ENCODE results near the gene WFS1.

The WFS1 gene

DNA sequence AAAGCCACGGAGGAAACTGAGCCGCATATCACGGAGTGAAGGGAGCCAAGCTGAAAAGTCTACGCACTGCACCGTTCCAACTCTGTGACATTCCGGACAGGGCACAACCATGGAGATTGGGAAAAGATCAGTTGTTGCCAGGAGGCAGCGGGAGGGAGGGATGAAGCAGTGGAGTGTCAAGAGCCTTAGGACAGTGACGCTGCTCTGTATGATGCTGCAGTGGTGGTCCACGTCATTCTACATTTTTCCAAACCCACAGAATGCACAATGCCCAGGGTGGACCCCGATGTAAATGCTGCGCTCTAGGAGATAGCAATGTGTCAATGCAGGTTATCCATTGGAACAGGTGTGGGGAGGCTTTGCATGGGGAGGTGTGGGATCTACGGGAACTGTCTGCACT, 7.5 kb upstream of the WFS1 start:
- DNase-seq, result no peak

DNA sequence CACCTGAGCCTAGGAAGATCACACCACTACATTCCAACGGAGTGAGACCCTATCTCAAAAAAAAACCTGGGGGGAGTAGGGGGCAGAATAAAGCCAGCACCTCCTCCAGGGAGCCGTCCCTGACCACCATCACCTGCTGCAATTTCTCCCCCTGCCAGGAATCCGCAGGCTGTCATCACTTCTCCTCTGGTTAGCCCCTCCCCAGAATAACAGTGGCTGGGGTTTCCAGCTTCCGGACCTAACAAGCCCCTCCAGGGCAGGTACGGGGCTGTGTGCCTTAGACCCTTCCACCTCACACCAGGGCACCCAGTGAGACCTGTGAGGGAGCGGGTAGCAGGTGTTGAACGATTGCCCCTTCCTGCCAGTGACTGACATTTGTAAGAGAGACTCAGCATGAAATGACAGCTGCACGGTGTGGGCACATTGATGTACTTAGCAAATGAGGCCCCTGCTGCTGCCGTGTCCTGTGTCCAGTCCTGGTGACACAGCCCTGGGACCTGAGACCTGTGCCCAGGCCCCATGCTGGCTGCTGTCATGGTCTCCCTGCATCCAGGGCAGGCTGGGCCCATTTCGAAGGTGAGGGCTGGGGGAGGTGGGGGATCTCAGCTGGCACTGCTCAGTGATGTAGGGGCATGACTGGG, 6.7 kb upstream of the WFS1 start:
- DNase-seq, result no peak

DNA sequence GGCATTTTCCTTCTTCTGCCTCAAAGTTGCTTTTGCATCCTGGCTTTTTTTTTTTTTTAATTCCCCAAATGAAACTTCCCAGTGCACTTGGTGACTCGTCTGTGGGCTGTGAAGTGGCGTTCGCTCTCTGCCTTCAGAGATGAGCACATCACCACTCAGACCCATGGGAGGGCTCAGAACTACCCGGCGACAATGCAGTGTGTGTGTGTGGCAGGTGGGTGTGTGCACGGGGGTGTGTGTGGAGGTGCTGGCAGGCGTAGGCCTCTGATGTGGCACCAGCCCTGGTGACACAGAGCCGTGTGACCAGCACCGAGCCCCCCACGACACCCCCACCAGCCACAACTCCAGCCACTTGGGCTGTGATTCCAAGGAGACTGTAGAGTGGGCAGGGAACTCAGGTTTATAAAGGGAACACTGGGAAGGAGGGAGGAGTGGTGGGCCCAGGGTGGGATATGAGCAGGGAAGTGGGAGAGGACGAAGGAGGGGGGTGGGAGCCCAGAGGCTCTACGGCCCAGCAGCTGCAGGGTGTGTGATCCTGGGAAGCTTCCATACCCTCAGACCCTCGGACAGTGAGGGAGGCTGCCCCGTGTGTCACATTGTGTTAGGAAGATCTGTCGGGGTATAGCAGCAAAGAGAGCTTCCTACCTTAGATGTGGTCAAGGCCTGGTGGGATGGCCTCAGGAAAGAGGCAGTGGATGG, 6.0 kb upstream of the WFS1 start:
- DNase-seq, result no peak

DNA sequence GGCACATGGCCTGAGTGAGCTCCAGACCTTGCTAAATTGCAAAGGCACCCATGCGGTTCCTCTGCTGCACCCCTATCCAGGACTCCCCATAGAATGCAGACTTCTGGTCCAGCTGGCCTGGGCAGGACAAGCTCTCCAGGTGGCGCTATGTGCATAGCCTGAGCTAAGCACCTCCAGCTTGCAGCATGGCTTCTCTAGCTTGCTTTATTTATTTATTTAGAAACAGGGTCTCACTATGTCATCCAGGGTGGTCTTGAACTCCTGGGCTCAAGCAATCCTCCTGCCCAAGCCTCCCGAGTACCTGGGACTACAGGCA, 5.5 kb upstream of the WFS1 start:
- no peak for DNase-seq

DNA sequence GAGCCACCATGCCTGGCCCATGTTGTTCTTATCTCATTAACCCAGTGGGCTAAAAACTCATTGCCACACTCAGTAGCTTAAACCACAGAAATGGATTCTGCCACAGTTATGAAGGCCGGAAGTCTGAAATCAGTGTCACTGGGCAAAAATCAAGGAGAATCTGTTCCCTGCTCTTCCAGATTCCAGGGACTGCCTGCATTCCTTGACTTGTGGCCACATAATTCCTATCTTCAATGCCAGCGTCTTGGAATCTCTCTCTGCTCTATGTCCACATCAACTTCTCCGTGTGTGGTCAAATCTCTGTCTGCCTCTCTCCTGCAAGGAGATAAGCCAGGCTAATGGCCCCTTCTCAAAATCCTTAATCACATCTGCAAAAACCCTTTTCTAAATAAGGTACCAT, 4.1 kb upstream of the WFS1 start:
- no peak for DNase-seq

DNA sequence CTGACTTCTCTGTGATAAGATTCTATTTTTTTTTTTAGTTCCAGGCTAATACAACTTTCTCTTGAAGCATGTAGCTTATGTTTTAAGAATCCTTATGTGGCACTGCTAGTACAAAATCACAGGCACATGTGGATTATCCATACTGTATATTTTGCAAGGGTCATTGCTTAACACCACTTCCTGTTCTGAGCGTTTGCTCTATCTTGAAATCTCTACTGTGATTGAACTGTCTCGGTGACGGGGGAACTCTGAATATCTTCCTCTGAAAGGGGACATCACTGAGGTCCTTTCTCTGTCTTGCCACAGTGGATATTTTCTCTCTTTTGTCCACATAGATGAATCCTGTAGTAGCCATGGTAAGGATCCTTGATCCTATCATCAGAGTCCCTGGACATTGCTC, 2.1 kb upstream of the WFS1 start:
- no peak for DNase-seq

DNA sequence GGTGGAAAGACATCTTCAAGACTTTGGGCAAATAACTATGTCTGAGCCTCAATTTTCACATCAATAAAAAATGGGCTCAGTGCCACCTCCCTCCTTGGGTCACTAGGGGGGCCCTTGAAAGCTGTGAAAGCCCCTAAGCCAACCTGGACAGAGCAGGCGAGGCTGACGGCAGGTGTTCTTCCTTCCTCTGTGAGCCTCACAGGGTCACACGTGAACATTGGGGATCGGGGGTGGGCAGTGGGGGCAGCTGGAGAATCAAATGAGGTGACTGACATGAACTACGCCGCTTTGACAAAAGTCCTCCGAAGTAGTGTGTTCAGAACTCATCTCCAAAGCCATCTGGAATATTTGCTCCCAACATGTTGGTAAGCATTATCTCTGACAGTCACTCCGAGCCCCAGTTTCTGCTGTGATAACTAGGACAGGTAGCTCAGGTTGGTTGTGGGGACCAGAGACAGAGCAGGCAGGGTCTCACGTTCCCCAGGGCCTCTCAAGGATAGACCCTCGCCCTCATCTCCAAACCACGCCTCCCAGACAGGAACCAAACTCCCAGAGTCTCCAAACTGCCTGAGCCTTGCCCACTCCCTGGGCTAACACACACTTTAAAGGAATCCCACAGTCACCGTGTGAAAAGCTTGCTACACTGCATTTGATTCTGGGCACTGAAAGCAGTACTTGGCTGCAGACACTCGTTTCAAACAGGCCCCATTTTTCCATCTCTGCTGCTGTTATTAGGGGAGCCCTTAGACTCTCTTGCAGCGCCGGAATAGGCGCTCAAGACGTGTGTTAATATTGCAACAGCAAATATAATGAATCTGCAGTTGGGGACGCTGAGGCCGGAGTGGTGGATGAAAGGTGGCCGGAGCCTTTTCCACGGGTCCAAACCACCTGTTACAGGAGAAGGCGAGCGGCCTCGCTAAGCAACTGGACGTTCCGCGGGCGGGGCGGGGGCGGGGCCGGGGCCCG, 717 bp upstream of the WFS1 start:
- no peak for DNase-seq

DNA sequence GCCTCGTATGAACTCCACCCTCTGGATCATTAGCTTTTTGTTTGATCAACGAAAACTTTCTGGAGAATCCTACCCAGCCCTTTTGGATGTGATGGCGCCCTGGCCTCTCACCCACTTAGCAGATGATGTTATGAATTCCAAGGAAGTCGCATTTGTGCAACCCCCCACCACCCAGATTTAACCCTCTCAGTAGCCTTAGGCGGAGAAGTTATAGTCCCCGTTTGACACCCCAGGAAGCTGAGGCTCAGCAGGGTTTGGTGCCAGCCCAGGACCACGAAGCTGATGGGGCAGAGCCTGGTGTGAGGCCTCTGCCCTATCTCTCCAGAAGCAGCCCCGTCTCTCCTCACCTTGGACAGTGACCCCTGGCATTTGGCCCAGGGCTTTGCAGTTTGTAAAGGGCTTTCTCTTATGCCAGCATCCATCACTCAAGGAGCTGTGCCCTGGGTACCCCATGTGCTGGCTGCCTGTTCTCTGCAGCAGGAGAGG, 1.0 kb downstream of the WFS1 start:
- no peak for DNase-seq

DNA sequence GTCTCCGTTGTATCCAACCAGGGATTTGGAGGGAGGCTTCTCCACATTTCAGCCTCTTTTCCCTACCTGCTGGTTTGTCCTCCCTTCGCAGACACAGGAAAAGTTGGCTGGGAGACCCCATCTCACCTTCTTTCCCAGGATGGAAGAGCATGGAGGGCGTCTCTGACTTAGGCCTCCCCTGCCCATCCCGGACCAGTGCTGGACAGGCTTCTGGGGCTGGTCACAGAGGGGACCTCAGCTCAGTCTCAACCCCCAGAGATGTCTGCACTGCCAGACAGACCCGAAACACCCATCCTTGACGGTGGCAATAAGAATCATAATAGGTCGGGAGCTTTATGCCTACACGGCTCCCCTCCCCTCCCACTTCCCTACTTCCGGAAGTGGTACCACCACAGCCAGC, 1.6 kb downstream of the WFS1 start:
- no peak for DNase-seq

DNA sequence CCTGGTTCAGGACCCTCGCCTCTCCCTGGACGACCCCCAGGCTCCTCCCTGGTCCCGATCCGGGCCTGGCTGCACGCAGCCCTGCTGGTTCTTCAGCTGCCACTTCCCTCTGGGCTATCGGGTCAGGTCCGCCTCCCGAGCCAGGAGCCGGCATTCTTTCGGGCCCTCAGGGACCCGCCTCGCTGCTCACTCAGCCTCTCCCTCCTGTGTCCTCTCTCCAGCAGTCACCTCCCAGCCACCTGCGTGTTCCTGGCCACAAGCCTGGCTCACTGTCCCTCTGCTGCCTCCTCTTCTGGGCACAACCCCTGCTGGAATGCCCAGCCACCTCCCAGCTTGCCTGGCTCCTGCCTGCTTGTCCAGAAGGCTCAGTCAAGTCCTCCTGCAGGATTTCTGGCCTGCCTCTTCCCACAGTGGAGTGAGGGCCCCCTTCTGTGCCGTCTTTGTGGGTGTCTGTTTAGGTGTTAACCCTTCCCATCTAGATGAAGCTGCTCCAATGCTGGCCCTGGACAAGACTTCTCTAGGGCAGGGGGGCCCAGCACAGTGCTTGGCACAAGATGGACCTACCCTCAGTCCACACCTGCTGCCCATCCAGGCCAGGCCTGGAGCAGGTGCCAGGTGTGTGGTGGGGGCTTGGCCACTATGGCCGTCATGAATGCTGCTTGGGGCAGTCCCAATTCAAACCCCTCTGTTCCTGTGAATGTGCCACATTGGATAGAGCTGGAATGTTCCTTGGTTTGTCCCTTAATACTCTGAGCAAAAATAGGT, 2.2 kb downstream of the WFS1 start:
- no peak for DNase-seq

DNA sequence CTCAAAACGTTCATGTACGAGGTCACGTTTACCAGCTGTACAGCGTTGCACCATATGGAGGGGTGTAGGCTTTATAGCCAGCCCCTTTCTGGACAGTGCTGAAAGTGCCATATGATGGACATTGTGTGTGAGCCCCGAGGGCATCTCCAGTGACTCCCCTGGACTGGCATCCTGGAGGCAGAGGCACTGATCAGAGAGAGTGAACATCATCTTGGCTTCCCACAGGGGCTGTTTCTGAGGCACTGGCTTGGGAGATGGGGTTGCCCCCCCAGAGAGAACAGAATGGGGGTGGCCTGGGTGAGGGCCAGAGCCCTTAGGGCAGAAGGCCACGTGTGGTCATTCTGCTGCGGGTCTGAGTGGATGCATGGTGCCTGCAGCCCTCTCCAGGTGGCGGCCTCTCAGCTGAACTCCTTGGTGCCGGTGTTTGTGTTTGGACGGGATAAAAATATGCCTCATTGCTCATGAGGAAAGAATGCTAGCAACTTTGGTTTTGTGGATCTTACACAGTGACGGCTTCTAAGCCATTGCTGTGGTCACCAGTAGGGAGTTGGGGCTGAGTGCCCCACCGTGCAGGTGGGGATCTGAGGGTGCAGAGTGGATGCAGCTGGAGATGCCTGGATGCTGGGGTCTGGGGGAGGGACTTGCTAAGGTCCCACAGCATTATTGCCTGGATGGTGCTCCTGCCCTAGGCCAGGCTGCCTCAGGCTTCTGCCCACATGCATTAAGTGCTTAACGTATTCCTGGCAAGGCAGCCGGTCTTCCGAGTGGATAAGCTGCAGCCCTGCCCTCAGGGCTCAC, 3.4 kb downstream of the WFS1 start:
- no peak for DNase-seq

DNA sequence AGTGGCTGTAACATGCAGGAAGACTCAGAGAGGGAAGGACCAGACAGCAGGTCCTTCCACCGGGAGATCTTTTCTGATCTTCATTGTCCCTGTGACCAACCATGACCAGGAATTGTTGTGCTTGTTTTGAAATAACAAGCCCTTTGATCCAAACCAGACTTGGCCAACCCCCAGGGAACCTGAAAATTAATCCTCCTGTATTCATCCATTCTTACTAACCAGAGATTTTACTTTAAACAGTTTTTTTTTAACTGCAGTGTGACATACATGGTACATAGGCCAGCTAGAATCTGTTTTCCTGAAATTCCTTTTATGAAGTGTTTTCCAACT, 4.0 kb downstream of the WFS1 start:
- no peak for DNase-seq

DNA sequence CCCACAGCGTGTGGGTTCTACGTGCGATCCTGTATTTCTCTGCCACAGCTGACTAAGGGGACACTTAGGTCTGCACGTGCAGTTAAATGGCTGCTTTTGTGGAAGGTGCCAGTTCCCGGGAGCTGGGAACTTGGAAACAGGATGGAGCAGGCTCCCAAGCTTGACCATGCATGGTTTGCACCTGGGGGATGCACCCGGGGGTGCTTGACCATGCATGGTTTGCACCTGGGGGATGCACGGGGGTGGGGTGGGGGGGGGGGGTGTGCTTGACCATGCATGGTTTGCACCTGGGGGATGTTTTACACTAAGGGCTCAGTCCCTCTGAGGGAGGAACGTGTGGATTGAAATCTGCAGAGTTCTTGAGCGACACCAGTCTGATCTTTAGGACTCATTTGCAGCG, 5.7 kb downstream of the WFS1 start:
- DNase-seq, result no peak

DNA sequence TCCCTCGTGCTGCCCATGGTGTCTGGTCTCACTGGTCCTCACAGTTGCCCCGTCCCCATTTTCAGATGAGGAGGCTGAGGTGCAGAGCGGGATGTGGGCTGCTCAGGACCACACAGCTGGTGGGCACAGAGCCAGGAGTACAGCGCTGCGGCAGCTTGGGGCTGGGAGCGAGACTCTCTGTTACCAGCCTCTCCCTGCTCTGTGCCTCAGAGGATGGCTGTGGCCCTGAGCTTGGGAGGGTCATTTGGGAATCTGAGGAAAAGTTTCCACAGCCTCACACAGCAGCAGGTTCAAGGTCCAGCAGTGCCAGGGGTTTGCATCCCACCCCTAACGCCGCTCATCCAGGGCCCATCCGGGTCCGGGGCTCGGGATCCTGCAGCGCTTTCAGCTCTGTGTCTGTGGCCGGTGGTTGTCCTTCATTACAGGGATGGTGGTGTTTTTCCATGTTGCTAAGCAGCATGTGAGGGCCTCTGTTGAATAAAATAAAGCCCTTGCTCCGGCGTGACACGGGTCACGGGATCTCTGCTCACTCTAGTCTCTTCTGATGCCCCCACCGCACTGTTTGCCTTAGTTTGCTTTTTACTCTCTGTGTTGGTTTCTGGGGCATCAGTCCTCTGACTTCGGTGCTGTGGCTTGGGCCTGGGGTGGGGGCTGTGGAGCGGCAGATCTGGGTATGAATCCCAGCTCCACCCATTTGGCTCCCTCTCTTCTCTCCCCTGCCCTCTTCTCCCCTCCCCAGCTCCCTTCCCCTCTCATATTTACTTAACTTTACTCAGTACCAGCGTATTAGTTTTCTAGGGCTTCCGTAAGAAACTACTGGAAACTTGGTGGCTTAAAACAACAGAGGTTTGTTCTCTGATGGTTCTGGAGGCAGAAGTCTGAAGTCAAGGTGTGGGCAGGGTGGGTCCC, 6.5 kb downstream of the WFS1 start:
- no peak for DNase-seq

DNA sequence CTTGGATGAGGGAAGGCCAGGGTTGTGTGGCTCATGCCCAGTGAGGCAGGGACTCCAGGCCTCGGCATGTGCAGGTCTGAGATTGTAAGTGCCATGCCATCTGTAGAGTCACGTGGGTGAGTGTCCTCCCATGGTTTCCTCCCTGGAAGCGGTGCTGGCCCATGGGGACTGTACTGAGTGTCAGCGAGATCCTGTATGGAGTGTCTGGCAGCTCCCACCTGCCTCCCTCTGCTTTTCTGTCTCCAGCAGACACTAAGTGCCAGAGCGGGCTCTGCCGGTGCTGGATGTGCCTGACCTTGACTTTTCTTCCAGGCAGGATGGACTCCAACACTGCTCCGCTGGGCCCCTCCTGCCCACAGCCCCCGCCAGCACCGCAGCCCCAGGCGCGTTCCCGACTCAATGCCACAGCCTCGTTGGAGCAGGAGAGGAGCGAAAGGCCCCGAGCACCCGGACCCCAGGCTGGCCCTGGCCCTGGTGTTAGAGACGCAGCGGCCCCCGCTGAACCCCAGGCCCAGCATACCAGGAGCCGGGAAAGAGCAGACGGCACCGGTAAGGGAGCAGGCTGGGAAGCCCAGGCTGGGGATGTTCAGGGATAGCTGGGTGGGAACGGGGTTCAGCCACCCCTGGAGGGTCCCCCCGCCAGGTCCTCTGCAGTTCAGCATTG, 7.6 kb downstream of the WFS1 start:
- no peak for DNase-seq

DNA sequence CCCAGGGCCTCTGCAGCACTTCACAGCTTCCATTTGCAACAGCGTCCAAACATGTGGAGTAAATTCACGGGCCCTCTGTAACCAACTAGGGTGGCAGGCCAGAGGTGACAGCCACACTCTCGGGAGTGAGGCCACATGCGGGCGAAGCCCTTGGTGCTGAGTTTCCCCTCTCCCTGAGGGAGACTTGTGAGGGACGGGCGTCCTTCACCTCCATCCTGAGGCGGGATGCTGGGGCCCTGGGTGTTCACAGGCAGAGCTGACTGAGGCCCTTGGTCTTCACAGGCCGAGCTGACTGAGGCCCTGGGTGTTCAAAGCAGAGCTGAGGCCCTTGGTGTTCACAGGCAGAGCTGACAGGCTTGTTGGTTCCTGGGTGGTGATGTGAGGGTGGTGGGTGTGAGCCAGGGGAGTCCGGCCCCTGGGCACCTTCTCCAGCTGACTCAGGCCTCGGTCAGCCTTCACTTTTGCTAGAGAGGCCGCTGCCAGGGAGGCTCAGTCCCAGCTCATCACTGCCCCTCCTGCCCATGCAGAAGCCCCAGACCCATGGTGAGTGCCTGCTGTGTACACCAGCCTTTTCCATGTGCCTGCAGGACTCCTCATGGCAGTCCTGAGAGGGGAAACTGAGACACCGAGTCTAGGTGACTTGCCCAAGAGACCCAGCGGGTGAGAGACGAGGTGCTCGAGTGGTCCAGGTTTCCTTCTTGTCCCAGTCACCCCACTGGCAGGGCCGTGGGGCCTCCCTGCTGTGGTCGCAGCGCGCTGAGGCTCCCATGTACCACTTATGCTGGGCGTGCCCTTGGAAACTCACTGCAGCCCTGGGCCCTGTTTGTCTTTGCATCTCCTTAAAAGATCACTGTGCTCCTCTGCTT, 8.5 kb downstream of the WFS1 start:
- DNase-seq, result no peak

DNA sequence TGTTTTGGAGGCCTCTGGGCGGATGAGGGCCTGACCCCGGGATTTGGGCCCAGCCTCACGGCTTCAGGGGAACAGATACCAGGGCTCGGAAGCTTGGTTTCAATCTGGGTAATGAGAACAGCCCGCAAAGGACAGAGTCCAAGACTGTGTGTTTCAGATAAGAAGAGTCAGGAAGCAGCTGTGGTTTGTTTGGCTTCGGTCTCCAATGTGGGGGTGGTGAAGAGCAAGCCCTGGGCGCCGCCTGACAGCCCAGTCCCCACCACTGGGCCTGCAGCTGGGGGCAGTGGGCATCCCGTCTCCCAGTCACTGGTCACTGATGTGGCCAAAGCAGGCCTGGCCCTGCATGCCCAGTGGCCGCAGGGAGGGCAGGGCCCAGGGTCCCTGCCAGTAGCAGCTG, 9.1 kb downstream of the WFS1 start:
- DNase-seq, result no peak

DNA sequence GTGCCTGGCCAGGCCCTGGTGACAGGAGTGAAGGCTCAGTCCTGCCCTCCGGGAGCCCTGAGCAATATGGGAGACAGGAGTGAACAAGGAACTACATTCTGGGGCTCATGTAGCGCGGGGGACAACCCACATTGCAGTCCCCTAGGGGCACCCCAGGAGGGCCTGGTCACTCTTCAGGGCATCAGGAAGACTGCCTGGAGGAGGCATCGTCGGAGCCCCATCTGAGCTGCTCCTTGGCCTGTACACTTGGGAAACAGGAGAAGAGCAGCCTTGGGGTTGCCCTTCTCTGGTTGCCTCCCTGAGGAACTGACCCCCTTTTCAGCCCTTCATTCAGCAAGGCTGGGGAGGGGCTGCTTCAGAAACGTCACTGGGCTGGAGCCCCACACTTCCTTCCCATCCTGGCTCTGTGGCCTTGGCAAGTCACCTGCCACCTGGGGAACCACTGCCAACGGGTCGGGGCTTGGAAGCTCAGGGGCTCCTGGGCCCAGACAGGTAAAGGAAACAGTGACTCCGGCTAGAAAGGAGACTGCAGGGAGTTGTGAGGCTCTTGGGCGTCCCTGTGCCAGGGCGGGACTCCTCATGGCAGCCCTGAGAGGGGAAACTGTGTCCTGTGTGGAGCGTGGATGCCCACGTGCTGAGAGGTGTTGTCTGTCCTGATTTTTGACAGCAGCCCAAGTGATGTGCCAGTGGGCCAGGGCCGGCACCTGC, 10.1 kb downstream of the WFS1 start:
- no peak for DNase-seq

DNA sequence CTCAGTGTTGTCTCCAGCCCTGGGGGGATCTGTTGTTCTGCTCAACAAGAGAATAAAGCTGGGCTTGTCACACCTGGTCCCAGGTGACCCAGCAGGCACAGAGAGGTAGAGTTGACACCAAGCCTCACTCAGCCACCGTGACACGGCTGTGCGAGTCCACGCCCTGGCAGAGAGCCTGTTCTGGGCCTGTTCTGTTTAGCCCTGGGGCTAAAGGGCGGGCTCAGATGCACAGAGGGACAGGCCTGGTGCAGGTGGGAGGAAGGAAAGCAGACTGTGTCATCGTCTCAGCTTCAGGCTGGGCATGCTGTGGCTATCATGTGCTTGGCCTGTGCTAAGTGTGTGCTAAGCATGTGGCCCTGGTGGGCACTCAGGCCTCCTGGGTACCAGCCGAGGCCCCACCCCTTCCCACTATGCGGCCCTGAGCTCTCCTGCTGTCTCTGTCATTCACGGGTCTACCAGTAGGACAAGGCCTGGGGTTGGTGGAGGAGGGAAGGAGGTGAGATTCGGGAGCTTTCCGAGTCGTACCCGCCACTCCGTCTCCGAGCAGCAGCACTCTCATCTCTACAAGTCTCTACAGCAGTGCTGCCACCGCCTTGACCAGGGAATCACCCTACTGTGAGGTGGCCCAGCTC, 10.8 kb downstream of the WFS1 start:
- no peak for DNase-seq

Data from CD4-positive, alpha-beta T cell treated with Interleukin-15 for 1 hour (primary cell).